DMS53 treated with DMSO at 0.1 percent for 48 hours (cell line): ENCODE results near the gene ADAMTS12.

Source experiments
- DNase-seq: peaks from one replicate; lab custom pipeline; 2025; ENCODE audit not compliant: unreplicated experiment; lab: John Stamatoyannopoulos, UW

ADAMTS12 gene

DNA sequence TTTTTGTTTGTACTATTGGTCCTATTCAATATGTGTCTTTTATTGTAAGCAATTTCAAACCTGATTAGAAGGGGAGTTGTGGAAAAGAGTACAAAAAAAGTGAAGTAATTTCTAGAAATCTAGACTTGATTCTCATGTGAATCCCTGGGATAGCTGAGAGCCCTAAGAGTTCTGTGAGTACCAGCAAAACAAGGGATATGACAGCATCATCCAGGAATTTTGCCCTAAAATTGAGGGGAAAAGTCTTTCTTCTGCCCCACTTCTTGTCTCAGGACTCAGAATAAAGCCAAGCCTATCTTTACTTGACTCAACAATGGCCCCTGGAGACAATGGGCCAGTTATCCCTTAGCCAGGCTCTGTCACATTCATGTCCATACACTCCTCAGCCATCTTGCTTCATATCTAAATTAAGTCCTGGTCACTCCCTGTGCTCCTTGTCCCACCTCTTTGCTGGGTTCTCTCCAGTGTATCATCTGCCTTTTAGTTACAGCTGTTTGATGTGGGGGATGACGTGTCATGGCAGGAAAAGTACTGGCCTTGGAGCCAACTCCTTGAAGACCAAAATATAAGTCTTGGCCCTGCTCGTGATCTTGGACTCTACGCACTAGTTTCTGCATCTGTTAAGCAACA, 81.2 kb downstream of the ADAMTS12 start:
- no peak for DNase-seq

DNA sequence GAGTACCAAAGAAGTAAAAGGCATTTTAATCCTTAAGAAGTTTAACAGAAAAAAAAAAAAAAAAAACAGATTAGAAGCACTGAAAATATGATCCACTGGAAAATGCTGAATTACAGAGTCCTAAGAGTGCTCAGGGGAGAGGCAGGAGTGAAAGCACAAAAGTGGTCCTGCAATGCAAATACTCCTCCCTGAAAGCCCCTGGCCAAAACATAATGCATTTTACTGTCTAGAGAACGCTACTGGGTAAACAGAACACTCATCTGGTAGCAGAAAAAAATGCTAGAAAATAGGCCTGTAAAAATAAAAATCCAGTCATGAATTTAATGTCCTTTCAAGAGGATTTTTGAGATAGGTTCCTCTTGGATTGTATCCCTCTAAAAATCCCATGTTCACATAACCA, 81.9 kb downstream of the ADAMTS12 start:
- no peak for DNase-seq

DNA sequence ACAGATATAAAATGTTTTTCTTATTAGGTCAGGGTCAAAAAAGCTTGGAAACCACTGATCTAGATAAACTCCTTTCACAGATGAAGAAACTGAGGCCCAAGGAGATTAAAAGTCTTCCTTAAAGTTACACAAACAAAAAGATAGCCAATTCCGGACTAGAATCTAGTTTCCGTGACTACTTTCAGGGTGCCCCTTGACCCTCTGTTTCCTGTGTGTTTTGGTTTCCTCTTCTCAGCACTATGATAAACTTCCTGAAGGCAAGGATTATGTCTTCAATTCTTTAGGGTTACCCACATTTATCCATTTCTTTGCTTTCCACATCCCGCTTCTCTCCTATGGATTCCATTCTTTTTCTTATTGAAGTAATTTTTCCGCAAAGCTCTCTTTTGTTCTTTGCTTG, 83.1 kb downstream of the ADAMTS12 start:
- no peak for DNase-seq

DNA sequence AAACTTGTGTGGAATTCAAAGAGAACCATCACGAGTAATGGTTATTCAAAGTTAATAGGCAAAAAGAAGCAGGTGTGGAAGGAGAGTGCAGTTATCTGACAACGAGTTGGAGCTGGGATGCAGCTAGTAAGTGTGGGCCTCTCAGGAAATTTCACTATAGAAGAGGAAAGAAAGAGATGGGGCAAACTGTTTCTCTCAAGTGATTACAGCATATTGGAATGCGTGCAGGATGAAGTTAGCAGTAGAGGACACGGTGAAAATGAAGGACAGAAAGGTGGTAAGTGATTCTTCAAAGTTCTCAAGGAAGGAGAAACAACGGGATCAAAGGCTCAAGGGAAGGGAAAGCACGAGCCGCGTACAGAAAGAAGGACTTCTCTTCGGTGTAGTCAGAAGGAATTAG, 84.0 kb downstream of the ADAMTS12 start:
- DNase-seq = no peak

DNA sequence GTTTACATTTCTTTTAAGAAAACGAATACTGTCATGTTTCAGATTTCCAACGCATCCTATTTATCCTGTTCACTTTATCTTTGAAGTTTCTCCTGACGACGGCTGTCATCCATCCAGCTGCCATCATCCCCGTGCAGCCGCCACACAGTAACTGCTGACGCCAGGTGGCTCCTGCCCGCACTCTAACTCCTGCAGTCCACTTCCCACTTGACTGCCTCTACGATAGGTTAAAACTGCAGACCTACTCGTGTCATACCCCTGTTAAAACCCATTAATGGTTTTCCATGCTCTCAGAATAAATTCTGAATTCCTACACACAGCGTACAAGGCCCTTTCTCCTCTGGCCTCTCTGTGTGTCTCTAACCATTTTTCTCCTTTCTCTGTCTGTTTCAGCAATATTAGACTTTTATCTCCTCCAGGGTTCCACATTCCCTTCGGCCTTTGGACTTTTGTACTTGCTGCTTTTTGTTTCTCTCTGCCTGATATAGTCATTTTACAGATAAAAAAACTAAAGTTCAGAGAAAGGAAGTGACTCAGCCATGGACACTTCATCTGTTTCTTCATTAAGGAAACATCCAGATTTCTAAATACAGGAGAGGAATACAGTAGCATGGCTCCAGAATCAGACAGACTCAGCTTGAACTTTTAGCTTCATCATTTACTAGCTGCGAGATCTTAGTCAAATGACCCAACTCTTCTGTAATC, 84.9 kb downstream of the ADAMTS12 start:
- no peak for DNase-seq

DNA sequence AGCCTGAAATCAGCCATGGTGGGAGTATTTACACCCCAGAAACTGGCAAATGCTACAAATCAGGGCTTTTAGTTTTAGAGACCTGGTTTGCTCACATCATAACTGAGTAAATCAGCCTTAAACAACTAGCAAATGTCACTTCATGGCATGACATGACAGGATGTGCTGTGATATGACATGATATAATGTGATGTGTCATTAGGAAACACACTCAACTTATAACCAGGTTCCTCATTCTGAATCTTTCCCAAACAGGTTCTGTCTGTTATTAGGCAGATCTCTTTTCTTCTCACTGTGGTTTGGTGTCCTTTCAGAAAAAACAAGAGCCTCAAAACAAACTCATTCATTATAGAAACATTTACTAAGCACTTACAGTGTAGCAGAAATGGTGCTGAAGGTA, 90.5 kb downstream of the ADAMTS12 start:
- no peak for DNase-seq

DNA sequence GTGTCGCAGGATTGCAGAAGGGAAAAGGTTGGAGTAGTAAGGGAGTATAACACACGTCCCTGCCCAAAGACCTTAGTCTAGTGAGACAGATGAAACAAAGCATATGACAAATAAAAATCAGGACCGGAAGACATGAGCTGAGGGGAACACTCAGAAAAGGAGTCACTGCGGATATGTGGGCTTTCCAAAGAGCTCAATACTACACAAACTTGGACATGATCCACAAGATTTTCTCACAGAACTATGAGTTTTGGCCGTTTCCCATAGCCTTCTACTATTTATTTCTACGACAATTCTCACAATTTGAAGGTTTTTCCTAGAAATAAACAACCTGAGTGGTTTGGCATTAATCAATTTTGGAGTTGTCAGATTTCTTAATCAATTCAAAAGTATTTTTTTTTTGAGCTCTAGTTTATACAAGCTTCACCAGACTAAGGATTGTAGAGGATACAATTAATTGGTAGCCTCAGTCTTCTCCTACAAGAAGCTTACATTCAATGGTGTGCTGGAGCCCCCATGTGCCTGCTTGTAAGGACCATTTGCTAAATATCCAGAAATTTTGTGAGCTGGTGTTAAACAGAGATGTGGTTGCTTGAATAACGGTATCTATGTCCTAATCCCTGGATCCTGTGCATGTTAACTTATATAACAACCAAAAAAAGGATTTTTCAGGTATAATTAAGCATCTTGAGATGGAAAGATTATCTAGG, 91.4 kb downstream of the ADAMTS12 start:
- DNase-seq = no peak

DNA sequence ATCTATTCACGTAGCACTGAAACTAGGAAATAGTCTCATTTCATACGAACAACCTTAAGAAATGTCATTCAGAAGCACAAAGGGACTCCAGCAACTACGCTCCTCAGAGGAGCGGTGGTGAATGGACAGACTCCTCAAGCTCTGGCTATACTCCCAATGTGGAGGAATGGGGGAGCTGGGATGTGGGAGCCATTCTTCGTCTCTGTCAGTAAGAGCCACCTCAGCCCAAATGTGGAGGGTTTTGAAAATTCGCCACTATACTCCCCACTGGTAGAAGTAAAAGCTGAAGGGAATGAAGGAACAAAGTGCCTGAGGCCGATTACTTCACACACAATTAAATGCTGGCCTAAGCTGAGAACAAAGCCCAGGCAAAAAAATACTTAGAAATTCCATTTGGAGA, 96.3 kb downstream of the ADAMTS12 start:
- no peak for DNase-seq

DNA sequence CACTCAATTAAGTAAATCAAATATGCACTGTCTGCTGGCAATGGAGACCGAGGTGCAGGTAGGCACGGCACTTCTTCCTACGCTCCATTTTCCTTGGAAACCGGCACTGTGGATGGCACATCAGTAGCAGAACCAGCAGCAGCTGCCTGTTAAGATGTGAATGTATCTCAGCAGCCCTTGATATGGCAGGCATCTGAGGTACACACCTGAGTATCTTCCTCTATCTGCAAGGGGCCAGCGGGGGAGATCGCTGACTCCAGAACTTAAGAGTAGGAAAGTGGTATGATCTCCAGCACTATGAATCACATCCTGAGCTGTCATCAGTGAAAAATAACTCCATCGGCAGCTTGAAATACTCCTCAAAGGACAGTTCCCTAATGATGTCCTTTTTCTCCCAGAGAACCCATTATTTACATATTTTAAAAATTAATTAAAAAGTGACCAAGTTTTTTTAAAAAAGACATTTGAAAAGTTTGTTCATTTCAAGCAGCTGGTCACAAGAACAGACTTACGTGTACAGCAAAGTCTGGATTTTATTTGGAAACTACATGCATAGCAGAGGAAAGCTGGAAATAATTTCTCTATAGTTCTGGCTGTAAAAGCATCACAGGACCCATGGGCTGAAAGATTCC, 97.1 kb downstream of the ADAMTS12 start:
- DNase-seq = no peak

DNA sequence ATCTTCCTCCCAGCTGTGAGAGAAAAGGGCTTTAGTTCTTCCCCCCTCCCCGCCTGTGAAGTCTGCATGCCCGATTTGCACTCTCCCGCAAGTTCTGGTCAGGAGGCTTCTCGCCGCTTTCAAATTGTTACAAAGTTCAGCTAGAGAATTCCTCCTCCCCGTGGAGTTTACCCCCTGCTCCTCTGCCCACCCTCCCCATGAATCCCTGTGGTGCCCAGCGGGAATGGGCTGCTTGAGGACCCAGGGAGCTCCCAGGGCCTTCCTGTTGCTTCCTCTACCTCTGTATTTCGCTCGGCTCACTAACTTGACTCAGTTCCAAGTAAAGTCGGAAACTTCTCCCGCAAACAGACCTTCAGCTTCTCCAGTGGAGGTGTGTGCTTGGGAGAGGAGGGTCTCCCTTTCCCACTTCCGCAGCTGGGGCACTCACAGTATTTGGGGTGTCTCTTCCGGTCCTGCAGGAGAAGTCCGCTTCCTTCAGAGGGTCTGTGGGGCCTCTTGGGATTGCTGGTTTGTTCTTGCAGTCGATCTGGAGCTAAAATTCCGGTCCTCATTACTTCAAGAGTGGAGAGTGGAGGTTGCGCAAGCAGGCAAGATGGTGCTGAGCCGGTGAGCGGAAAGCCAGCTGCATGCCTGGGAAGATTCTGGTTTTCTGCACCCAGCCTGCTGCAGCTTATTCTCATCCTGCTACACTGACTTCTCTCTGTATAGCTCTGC, 97.8 kb downstream of the ADAMTS12 start:
- DNase-seq = no peak

DNA sequence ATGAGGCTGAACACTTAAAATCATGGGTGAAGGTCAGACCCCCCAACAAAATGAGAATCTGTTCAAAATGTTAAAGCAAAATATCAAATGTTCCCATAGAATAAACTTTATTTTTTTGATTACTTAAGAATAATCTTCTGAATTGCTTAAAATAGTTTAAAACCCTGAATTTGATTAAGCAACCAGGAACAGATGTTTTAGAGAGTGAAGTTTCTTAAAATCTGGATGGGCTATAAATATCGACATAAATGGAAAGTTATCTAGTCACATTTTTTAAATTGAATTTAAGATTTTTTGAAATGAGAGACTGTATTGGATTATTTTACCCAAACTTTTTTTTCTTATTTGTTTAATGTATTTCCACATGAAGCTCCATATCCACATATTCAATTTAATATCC, 98.5 kb downstream of the ADAMTS12 start:
- DNase-seq = no peak

DNA sequence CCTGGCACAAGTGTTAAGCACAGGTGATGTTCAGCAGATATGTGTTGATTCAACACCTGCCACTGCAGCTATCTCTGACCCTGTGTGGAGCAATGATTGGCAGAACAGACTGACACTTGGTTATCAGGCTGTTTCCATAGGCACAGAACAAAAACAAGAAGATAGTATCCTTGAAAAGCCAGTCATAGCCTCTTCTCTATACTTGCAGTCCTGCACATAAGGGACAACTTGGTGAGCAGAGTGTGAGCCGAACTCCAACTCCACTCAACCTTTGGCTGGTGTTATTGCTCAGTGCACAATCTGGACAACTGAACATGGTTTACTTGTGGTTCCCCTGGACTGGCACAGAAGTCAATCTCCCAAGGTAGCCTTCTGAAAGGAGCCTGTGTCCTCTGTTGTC, 99.2 kb downstream of the ADAMTS12 start:
- no peak for DNase-seq

DNA sequence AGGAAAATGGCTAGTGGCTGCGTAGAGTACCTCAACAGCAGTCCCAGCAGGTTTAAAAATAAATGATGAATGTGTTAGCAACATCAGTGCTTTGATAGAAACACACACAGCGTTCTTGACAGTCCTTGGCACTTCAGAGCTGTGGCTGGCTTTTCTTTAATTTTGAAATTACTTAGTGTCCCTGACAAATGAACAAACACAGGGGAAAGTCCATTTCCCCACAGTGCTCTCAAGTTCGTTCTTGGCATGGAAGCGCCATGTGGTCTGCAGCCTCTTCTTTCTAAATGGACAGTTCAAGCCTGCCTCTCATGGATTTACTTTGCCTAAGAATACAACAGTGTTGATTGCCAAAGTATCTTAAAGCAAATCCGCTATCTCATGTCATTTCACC, 102.2 kb downstream of the ADAMTS12 start:
- no peak for DNase-seq

DNA sequence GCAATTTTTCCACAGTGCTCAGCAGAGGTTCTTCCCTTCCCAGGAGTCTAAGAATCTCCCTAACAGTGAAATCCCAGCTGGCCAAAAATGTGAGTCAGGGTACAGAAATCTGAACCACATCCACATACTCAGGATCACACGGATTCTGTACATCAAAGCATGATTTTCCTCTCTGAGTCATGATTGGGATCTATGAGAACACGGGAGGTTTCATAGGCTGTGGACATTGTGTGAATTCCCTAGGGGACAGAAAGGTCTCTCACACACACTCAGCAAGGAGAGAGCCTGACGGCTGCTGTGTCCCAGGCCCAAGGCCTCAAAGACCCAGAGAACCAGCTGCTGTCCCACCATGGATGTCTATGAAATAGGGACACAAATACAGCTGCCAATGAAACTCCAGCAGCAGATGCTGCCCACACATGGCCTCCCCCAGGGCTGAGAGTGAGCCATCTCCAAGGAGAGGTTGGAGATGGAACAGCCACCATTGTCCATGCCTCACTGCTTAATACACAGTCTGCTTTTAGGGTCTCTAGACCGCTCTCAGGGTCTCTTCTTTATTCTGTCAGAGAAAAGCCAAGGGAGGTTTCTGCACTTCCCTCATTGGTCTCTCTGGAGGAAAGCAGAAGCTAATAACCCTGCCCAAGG, 102.7 kb downstream of the ADAMTS12 start:
- no peak for DNase-seq

DNA sequence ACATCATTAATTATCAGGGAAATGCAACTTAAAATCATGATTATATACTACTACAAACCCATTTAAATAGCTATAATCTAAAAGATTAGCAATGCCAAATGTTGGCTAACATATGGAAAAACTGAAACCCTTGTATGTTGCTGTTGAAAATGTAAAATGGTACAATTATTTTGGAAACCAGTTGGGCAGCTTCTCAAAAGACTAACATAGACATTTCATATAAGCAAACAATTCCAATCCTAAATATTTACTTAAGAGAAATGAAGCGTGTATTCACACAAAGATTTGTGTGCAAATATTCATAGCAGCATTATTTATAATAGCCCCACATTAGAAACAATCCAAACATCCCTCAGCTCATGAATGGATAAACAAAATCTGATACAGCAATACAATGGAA, 106.2 kb downstream of the ADAMTS12 start:
- no peak for DNase-seq

DNA sequence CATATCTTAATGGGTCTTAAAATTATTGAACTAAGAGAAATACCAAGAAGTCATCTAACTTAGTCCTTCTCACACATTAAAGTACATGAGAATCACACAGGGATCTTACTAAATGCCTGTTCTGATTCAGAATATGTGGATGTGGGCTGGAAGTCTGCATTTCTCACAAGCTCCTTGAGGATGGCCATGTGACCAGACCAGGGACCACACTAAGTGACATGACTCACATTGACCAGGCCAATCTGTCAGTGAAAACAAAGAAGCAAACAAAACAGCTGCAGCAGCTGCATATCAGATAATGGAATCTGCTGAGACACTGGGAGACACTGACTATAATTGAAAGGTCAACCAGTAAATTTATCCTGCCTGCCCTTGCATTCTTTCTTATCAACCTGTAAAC, 110.5 kb downstream of the ADAMTS12 start:
- no peak for DNase-seq

DNA sequence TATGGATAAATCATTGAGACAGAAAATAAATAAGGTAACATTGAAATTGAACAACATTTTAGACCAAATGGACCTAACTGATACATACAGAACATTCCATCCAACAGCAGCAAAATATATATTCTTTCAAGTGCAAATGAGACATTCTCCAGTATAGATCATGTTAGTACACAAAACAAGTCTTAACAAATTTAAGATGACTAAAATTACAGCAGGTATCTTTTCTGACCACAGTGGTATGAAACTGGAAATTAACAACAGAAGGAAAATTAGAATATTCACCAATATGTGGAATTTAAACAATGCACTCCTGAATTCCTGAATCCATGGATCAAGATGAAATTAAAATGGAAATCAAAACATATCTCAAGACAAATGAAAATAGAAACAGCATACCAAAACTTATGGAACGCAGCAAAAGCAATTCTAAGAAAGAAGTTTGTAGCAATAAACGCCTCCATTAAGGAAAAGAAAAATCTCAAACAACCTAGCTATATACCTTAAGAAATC, 115.6 kb downstream of the ADAMTS12 start:
- DNase-seq = no peak

DNA sequence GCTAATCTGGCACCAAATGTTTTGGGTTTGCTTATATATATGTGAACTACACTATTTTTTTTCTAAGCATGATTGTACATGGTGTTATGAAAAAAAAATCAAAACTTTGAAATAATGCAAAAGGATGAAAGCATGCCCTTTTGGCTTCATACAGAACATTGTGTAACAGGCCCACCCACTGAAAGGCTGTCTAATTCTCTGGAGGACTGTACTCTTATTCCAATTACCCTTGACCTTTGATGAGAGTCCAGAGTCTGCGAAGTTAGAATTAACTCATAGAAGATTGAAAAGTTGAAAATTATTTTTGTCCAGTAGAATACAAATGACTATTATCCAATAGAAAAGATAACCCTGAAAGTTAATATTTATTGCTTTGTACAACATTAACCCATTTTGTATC, 117.4 kb downstream of the ADAMTS12 start:
- no peak for DNase-seq

DNA sequence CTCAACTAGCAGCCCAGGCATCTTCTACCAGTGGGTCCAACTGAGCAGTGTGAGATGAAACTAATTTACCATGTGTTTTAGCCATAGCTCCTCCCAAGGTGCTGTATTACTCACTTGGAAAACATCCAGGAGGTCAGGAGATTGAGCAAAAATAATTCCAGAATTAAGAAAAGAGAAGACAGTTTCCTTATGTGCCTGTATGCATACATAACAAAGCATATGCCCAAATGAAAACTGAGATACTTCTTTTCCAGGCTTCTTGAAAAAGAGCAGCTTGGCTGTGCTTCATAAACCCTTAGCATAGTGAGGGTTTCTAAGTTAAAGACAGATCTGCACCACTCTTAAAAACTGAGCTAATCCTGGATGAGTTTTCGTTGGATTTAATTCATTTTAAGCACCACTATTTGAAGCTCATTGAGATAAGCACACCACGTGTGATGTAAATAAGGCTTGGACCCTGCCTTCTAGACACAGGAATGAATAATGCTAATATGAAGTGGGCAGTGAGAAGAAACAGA, 119.4 kb downstream of the ADAMTS12 start:
- no peak for DNase-seq

DNA sequence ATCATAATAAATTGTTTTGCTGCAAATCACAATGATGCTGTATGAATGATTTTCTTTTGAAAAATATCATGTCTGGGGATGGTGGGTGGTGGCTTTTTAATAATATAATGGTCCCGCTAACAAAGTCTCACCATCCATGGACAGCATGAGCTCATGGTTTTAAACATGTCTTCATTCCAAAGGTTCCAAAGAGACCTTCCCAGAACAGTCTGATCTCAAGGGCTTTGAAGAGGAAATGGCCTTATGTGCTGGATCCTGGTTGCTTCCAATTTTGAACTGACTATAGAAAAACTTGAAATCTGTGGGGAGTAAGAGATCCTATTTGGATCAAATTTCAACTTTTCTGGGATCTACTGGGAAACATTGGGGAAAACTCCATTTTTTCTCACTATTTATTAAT, 121.8 kb downstream of the ADAMTS12 start:
- DNase-seq = no peak
